ENCODE results near the gene TRAPPC1. TPM values are rescaled to one million over a fixed set of nuclear protein-coding genes. Genes with fewer than 3 reads are reported as not detected.

The TRAPPC1 gene
- total RNA-seq, 4 donors from 2014 or later = 24.1 to 39.3 (median 36.8) TPM

GRCh38 chr17:7943291-7943690 is 11.5 kb upstream of the TRAPPC1 start:
- DNase-seq (ENCODE audit: low spot score in 2 of 2) = no peak
- H3K36me3 ChIP-seq = peaks cover 6 to 95% (median 27%) of the 10 kb centered on the region in 3 donors

GRCh38 chr17:7940743-7941142 is 9.0 kb upstream of the TRAPPC1 start:
- H3K9me3 ChIP-seq = no peaks in the 10 kb centered on the region
- H3K4me3 ChIP-seq = no peak overlapping the region
- WGBS, 2 donors = 87 to 94% methylated on average over 6 of the region's 6 CpGs
- H3K4me1 ChIP-seq = no peaks in the 10 kb centered on the region
- TF ChIP-seq CTCF (IDR thresholded peaks at IDR 0.05) (no peak), POLR2A (IDR thresholded peaks at IDR 0.05) (no peak), EP300 (IDR thresholded peaks at IDR 0.05) (no peak)
- no peak for DNase-seq (ENCODE audit: low spot score in 2 of 2)
- no peak overlapping the region for H3K27ac ChIP-seq
- no peaks in the 10 kb centered on the region for H3K27me3 ChIP-seq
- H3K36me3 ChIP-seq = peaks cover 0 to 96% (median 27%) of the 10 kb centered on the region in 3 donors

More at GRCh38 chr17:7943291-7943690, 11.5 kb upstream of the TRAPPC1 start:
- Histone ChIP-seq H3K27me3 (no peaks in the 10 kb centered on the region), H3K9me3 (no peaks in the 10 kb centered on the region), H3K27ac (no peak overlapping the region), H3K4me3 (no peak overlapping the region), H3K4me1 (no peaks in the 10 kb centered on the region)
- TF ChIP-seq EP300 (IDR thresholded peaks at IDR 0.05) (no peak), CTCF (IDR thresholded peaks at IDR 0.05) (no peak), POLR2A (IDR thresholded peaks at IDR 0.05) (no peak)
- 91 to 92% methylated on average over 13 of the region's 13 CpGs for WGBS, 2 donors

- Histone ChIP-seq H3K27me3 (no peaks in the 10 kb centered on the region), H3K9me3 (no peaks in the 10 kb centered on the region), H3K4me3 (no peak overlapping the region), H3K36me3 (peaks cover 0 to 96% (median 27%) of the 10 kb centered on the region in 3 donors), H3K27ac (no peak overlapping the region), H3K4me1 (peaks cover 0 to 2% (median 0%) of the 10 kb centered on the region in 4 donors)
- DNase-seq (ENCODE audit: low spot score in 2 of 2) = no peak
- 94 to 96% methylated on average over 4 of the region's 4 CpGs for WGBS, 2 donors
- TF ChIP-seq EP300 (IDR thresholded peaks at IDR 0.05) = no peak
Measured at GRCh38 chr17:7940034-7940433, 8.3 kb upstream of the TRAPPC1 start.

GRCh38 chr17:7935859-7936258 is 4.1 kb upstream of the TRAPPC1 start:
- no peak overlapping the region for H3K4me3 ChIP-seq
- peaks cover 0 to 70% (median 12%) of the 10 kb centered on the region in 3 donors for H3K36me3 ChIP-seq
- H3K27ac ChIP-seq = no peak overlapping the region
- peaks cover 0 to 34% (median 16%) of the 10 kb centered on the region in 4 donors for H3K4me1 ChIP-seq
- DNase-seq (ENCODE audit: low spot score in 2 of 2) = no peak
- no peaks in the 10 kb centered on the region for H3K9me3 ChIP-seq
- TF ChIP-seq CTCF (IDR thresholded peaks at IDR 0.05) (no peak), POLR2A (IDR thresholded peaks at IDR 0.05) (no peak), EP300 (IDR thresholded peaks at IDR 0.05) (no peak)
- no peaks in the 10 kb centered on the region for H3K27me3 ChIP-seq

- no peak for DNase-seq (ENCODE audit: low spot score in 2 of 2)
- TF ChIP-seq CTCF (IDR thresholded peaks at IDR 0.05) = peak in 1 of 5 experiments; percentile 16
- TF ChIP-seq POLR2A (IDR thresholded peaks at IDR 0.05) = no peak
- Histone ChIP-seq H3K36me3 (peaks cover 0 to 54% (median 0%) of the 10 kb centered on the region in 3 donors), H3K4me1 (peaks cover 0 to 52% (median 21%) of the 10 kb centered on the region in 4 donors), H3K4me3 (peak overlapping the region; percentile 61 to 97 (median 83)), H3K9me3 (no peaks in the 10 kb centered on the region), H3K27ac (peak overlapping the region; percentile 63 to 94 (median 82)), H3K27me3 (no peaks in the 10 kb centered on the region)
- 2% methylated on average over 16 of the region's 16 CpGs for WGBS, 2 donors
Measured at GRCh38 chr17:7932949-7933348, 1.2 kb upstream of the TRAPPC1 start.

- H3K36me3 ChIP-seq = peaks cover 0 to 53% (median 0%) of the 10 kb centered on the region in 3 donors
- DNase-seq (ENCODE audit: low spot score in 2 of 2) = peak in 1 of 2 donors; percentile 22
- 0 to 1% methylated on average over 17 of the region's 17 CpGs for WGBS, 2 donors
- TF ChIP-seq CTCF (IDR thresholded peaks at IDR 0.05) (no peak), EP300 (IDR thresholded peaks at IDR 0.05) (no peak), POLR2A (IDR thresholded peaks at IDR 0.05) (no peak)
- no peaks in the 10 kb centered on the region for H3K27me3 ChIP-seq
- H3K4me1 ChIP-seq = peaks cover 0 to 52% (median 21%) of the 10 kb centered on the region in 4 donors
- H3K4me3 ChIP-seq = peak overlapping the region; percentile 61 to 97 (median 83)
- H3K9me3 ChIP-seq = no peaks in the 10 kb centered on the region
- H3K27ac ChIP-seq = peak overlapping the region; percentile 63 to 94 (median 82)
Measured at GRCh38 chr17:7932483-7932891, 741 bp upstream of the TRAPPC1 start.
